Gastroesophageal sphincter (tissue), 4 donors: ENCODE measurements around the gene DTD2. TPM values are rescaled to one million over a fixed set of nuclear protein-coding genes. Genes with fewer than 3 reads are reported as not detected.
A peak's percentile ranks its signal among the peaks of the same experiment; 100 is the strongest.

ENCODE experiments used
- ATAC-seq: fragments of 150-250 bp; one replicate; pipeline ENCODE4 v1.9.1; 2016; ENCODE audit warnings: mild to moderate bottlenecking, moderate library complexity
- H3K27ac ChIP-seq, 4 donors: fragments of 200-600 bp; sonication (generic) in 3 of 4; 1 replicate in 3 of 4; 2 replicates in 1 of 4; pipeline ENCODE4 v1.5.1; 2016 to 2019
- H3K27me3 ChIP-seq: fragments of 200-600 bp; sonication (generic); one replicate; pipeline ENCODE4 v1.5.1; 2019
- H3K36me3 ChIP-seq, 2 donors: fragments of 200-600 bp; sonication (generic); one replicate each; pipeline ENCODE4 v1.5.1; 2019; ENCODE audit warnings: control low read depth in 1 of 2
- H3K4me1 ChIP-seq, 3 donors: fragments of 200-600 bp; sonication (generic); 1 replicate in 2 of 3; 2 replicates in 1 of 3; pipeline ENCODE4 v1.5.1; 2016 to 2019; ENCODE audit warnings: control low read depth in 2 of 3
- H3K4me3 ChIP-seq, 2 donors: fragments of 200-600 bp; sonication (generic); one replicate each; pipeline ENCODE4 v1.5.1; 2019; ENCODE audit warnings: mild to moderate bottlenecking in 1 of 2, moderate library complexity in 1 of 2
- H3K9me3 ChIP-seq, 3 donors: fragments of 200-600 bp; sonication (generic); one replicate each; pipeline ENCODE4 v1.5.1; 2017 to 2019; ENCODE audit warnings: control low read depth in 2 of 3
- EP300 ChIP-seq: sonication (generic); formaldehyde crosslinking; IDR thresholded peaks from one replicate; pipeline ENCODE4 v1.6.1; 2017; ENCODE audit warnings: antibody characterized with exemption, mild to moderate bottlenecking
- POLR2A ChIP-seq, 2 donors: fragments of 450-650 bp; IDR thresholded peaks; one replicate each; pipeline ENCODE4 v1.6.1; 2017; ENCODE audit warnings: antibody characterized with exemption in 2 of 2, mild to moderate bottlenecking in 2 of 2, moderate library complexity in 1 of 2
- POLR2AphosphoS5 ChIP-seq: sonication (generic); formaldehyde crosslinking; IDR thresholded peaks from one replicate; pipeline ENCODE4 v1.6.1; 2017; ENCODE audit warnings: antibody characterized with exemption
- WGBS, 2 donors: methylation state at CpG; one replicate each; pipeline ENCODE4 v1.1.5; 2018; ENCODE audit warnings: low coverage in 1 of 2; 5-methylcytosine and 5-hydroxymethylcytosine counted together
- total RNA-seq, 4 donors: library from RNA; depleted of rRNA; stranded (reverse); fragments of >200 nt; gene quantifications; one replicate each; pipeline ENCODE4 v1.1.0, GENCODE V29; 2016
- TF ChIP-seq, protein P1 (sequence below), 4 experiments: fragments of 200-600 bp in 2 of 4; fragments of 450-650 bp in 2 of 4; sonication (generic) in 1 of 4; IDR thresholded peaks; one replicate each; pipeline ENCODE4 v1.5.1; 2017 to 2019; ENCODE audit warnings: antibody characterized with exemption in 4 of 4, mild to moderate bottlenecking in 2 of 4, moderate library complexity in 2 of 4

Gene DTD2
- total RNA-seq, 4 donors from 2014 or later: 21.3 to 31.1 (median 28.1) TPM

- Histone ChIP-seq H3K4me3 (no peak overlapping the region), H3K36me3 (peaks cover 0 to 6% of the 10 kb centered on the region in 2 donors), H3K27me3 (no peaks in the 10 kb centered on the region), H3K27ac (no peak overlapping the region), H3K4me1 (peaks cover 0 to 5% (median 0%) of the 10 kb centered on the region in 3 donors), H3K9me3 (no peaks in the 10 kb centered on the region)
- ATAC-seq: no peak
- TF ChIP-seq POLR2AphosphoS5: no peak
- no peak for TF ChIP-seq EP300
- TF ChIP-seq POLR2A (IDR thresholded peaks at IDR 0.05): no peak
- TF ChIP-seq, protein P1, sequence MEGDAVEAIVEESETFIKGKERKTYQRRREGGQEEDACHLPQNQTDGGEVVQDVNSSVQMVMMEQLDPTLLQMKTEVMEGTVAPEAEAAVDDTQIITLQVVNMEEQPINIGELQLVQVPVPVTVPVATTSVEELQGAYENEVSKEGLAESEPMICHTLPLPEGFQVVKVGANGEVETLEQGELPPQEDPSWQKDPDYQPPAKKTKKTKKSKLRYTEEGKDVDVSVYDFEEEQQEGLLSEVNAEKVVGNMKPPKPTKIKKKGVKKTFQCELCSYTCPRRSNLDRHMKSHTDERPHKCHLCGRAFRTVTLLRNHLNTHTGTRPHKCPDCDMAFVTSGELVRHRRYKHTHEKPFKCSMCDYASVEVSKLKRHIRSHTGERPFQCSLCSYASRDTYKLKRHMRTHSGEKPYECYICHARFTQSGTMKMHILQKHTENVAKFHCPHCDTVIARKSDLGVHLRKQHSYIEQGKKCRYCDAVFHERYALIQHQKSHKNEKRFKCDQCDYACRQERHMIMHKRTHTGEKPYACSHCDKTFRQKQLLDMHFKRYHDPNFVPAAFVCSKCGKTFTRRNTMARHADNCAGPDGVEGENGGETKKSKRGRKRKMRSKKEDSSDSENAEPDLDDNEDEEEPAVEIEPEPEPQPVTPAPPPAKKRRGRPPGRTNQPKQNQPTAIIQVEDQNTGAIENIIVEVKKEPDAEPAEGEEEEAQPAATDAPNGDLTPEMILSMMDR (IDR thresholded peaks at IDR 0.05): no peak
These were observed 31.4 kb downstream of the DTD2 start for GRCh38 chr14:31425905-31426304.

- H3K36me3 ChIP-seq: no peaks in the 10 kb centered on the region
- 81 to 84% methylated on average over 5 of the region's 5 CpGs for WGBS, 2 donors
- H3K9me3 ChIP-seq: no peaks in the 10 kb centered on the region
- peak overlapping the region in 2 of 4 donors; percentile 63 to 94 for H3K27ac ChIP-seq
- ATAC-seq: no peak
- TF ChIP-seq POLR2AphosphoS5: no peak
- TF ChIP-seq EP300: no peak
- H3K4me3 ChIP-seq: peak overlapping the region; percentile 59 to 96
- no peaks in the 10 kb centered on the region for H3K27me3 ChIP-seq
- H3K4me1 ChIP-seq: peaks cover 0 to 40% (median 3%) of the 10 kb centered on the region in 3 donors
These were observed 36.1 kb downstream of the DTD2 start for GRCh38 chr14:31421200-31421599.

DNA sequence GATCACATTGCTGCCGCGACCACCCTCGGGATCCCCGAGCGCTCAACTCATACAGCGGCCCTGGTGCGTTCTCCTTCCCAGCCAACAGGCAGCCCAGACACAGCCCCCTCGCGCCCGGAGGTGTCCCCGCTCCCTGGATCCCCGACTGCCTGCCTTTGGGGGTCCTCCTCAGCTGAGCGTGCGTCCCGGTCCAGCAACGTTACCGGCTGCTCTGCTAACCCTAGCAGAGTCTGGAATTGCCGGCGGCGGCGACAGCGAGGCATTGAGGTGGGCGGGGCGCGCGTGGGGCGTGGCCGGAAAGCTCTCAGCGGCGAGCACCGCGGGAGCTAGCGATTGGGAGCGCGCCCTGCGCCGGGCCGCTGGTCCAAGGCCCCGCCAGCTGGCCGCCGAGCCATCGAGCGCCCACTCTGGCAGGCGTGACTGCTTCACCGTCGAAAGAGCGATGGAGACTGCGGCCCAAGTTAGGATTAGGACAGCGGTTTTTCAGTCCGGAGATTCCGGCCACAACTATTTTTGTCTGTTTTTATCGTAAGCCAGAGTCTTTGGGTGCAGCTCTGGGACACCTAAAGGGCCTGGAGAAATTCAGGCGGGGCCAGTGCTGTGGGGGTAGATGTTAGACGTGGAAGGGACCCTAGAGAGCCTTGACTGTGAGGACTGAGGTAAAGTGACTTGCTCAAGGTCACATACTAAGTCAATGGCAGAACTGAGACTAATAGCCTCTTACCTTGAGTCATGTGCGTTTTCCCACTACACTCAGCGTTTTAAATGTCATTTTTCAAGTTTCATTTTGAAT lies 36.8 kb downstream of the DTD2 start, which contains the start of gene HEATR5A:
Gene HEATR5A, minus strand, starts transcription at position 232 of the 793 bp plus-strand sequence. CDS start 17,575 bp downstream, outside the sequence.
- ATAC-seq: peak; percentile 99
- H3K4me1 ChIP-seq: peaks cover 0 to 47% (median 3%) of the 10 kb centered on the region in 3 donors
- no peaks in the 10 kb centered on the region for H3K36me3 ChIP-seq
- 6 to 16% methylated on average over 5 to 13 of the region's 56 CpGs for WGBS, 2 donors
- no peaks in the 10 kb centered on the region for H3K9me3 ChIP-seq
- H3K4me3 ChIP-seq: peak within 1 kb of the TSS; percentile 59 to 96
- H3K27me3 ChIP-seq: no peaks in the 10 kb centered on the region
- peak within 1 kb of the TSS; percentile 63 to 95 (median 93) for H3K27ac ChIP-seq
- peak; percentile 99 for TF ChIP-seq POLR2AphosphoS5
- no peak for TF ChIP-seq EP300
- peak; percentile 94 to 98 for TF ChIP-seq POLR2A (IDR thresholded peaks at IDR 0.05)
- TF ChIP-seq, protein P1 (IDR thresholded peaks at IDR 0.05): peak in 3 of 4 experiments; percentile 36 to 48 (median 38)

DNA sequence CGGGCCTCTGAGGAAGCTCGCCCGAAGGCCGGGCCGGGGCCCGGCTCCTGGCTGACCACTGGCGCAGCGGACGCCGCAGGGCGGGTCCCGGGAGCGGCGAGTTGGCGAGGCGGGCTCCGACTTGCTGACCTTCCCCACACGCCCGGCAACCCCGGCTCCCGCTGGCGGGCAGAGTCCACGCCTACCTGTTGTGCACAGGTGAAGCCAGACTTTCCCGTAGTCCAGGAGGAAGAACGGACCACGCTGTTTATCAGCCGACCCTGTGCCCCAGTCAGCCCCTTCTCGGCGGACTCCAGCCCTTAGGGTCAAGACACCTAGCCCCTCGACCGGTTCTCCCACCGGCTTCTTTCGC lies 37.4 kb downstream of the DTD2 start:
- ATAC-seq: peak; percentile 65
- TF ChIP-seq POLR2AphosphoS5 (no peak), EP300 (no peak), POLR2A (IDR thresholded peaks at IDR 0.05) (no peak)
- TF ChIP-seq, protein P1 (IDR thresholded peaks at IDR 0.05): no peak

DNA sequence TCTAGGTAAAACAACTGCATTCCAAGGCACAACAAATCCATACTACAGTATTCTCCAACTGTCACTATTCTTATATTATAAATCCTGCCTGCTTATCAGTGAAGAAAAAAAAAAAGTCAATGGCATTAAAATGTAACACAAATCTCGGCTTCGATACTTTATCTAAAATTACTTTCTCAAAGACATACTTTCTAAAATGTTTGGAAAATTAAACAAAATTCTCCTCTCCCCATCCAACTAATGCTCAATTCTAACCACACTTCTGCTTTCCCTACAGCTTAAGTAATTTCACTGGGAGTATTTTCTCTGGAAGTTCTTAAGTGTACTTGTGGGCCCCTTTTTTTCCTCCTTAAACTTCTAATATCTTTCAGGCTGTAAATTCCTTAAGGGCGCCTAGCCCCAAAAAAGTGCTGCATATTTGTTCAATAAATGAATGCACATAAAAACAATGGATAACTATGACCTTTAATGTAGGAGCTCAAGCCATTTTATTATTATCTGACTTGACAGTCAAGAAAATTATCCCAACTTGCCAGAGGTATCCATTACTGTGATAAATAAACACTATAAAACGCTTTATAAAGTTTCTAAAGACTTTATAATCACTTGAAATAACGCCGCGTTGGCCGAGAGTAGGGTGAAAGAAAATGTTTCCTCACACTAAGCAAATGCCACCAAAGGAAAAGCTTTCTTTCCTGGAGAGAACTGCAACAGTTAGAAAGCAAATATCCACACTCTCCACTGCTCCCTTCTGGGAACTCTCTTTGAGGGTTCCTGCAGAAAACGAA lies 37.9 kb downstream of the DTD2 start:
- Histone ChIP-seq H3K9me3 (no peaks in the 10 kb centered on the region), H3K27me3 (no peaks in the 10 kb centered on the region), H3K4me1 (peaks cover 2 to 58% (median 3%) of the 10 kb centered on the region in 3 donors), H3K36me3 (no peaks in the 10 kb centered on the region), H3K27ac (peak overlapping the region; percentile 48 to 95 (median 93)), H3K4me3 (peak overlapping the region; percentile 59 to 96)
- 2 to 14% methylated on average over 8 to 9 of the region's 9 CpGs for WGBS, 2 donors
- no peak for ATAC-seq
- TF ChIP-seq EP300 (no peak), POLR2AphosphoS5 (no peak), POLR2A (IDR thresholded peaks at IDR 0.05) (no peak)
- TF ChIP-seq, protein P1 (IDR thresholded peaks at IDR 0.05): no peak

More for the DNA sequence above, 37.4 kb downstream of the DTD2 start:
- 2% methylated on average over 18 of the region's 33 CpGs; no CpG with 5 or more reads in 1 of the 2 donors for WGBS, 2 donors
- Histone ChIP-seq H3K4me3 (peak overlapping the region; percentile 59 to 96), H3K4me1 (peaks cover 0 to 52% (median 3%) of the 10 kb centered on the region in 3 donors), H3K36me3 (no peaks in the 10 kb centered on the region), H3K27me3 (no peaks in the 10 kb centered on the region), H3K27ac (peak overlapping the region; percentile 48 to 95 (median 93)), H3K9me3 (no peaks in the 10 kb centered on the region)
